NCI-H2196 (cell line): ENCODE measurements around the gene SFXN1.

Experiments used
- DNase-seq: peaks from one replicate; lab custom pipeline; 2025; ENCODE audit not compliant: unreplicated experiment; lab: John Stamatoyannopoulos, UW

SFXN1 gene

GRCh38 chr5:175567954-175568353 lies 89.6 kb downstream of the SFXN1 start:
- DNase-seq, result no peak

- no peak for DNase-seq
Measured at GRCh38 chr5:175569701-175570100, 91.3 kb downstream of the SFXN1 start.

- no peak for DNase-seq
Measured at GRCh38 chr5:175572886-175573285, 94.5 kb downstream of the SFXN1 start.

- DNase-seq, result no peak
Measured at GRCh38 chr5:175573493-175574269, 95.3 kb downstream of the SFXN1 start.

GRCh38 chr5:175575301-175575700 lies 96.9 kb downstream of the SFXN1 start:
- no peak for DNase-seq

GRCh38 chr5:175576096-175576495 lies 97.7 kb downstream of the SFXN1 start:
- no peak for DNase-seq

GRCh38 chr5:175576591-175576990 lies 98.2 kb downstream of the SFXN1 start:
- no peak for DNase-seq
